HEK293 (cell line): Measurements from ENCODE around the gene HPF1.
"Not testable (repeated sequence)": the region's sequence is repeated elsewhere in the genome, so short reads cannot be mapped to it uniquely, and the experiment has no call there.

Experiments
- CTCF ChIA-PET: fragments of 350-600 bp; formaldehyde crosslinking; extraction: SDS; loops from one replicate; lab custom pipeline; 2021; ENCODE audit warnings: antibody characterized with exemption; lab: Yijun Ruan, JAX
- POLR2A ChIA-PET: fragments of 300-600 bp; formaldehyde crosslinking; extraction: SDS; loops from one replicate; lab custom pipeline; 2020; ENCODE audit warnings: antibody characterized with exemption, inconsistent platforms; lab: Yijun Ruan, JAX
- H3K27ac ChIP-seq: fragments of 200-500 bp; sonication (Bioruptor generic); 2 replicates; pipeline ENCODE4 v1.5.1; 2014; ENCODE audit warnings: low read depth, low read length, control low read depth, inconsistent platforms; ENCODE audit errors: extremely low read depth
- H3K36me3 ChIP-seq, 2 experiments: fragments of 200-500 bp in 1 of 2; sonication (Bioruptor generic) in 1 of 2; 1 replicate in 1 of 2; 2 replicates in 1 of 2; pipeline ENCODE4 v1.5.1; 2014 to 2017; ENCODE audit warnings: inconsistent platforms in 2 of 2, low read length in 2 of 2; ENCODE audit not compliant: control insufficient read depth in 2 of 2, insufficient read depth in 1 of 2
- H3K4me1 ChIP-seq: fragments of 200-500 bp; sonication (Bioruptor generic); 2 replicates; pipeline ENCODE4 v1.5.1; 2014; ENCODE audit warnings: mild to moderate bottlenecking, low read length, inconsistent platforms; ENCODE audit not compliant: control insufficient read depth, insufficient read depth
- H3K4me3 ChIP-seq: 2 replicates; pipeline ENCODE4 v1.5.1; 2011; ENCODE audit warnings: low read depth, mild to moderate bottlenecking, control low read depth, low read length, moderate library complexity
- H3K9me3 ChIP-seq: fragments of 200-500 bp; sonication (Bioruptor generic); 2 replicates; pipeline ENCODE4 v1.5.1; 2014; ENCODE audit warnings: low read depth, low read length, inconsistent platforms; ENCODE audit not compliant: control insufficient read depth, insufficient read depth
- EGR2 ChIP-seq: fragments of 450-650 bp; formaldehyde crosslinking; IDR thresholded peaks from 2 replicates; pipeline ENCODE4 v1.5.1; 2016; ENCODE audit warnings: low read depth, missing biosample characterization, missing genetic modification characterization
- KLF10 ChIP-seq: fragments of 450-650 bp; IDR thresholded peaks from 2 replicates; pipeline ENCODE4 v1.5.1; 2018; ENCODE audit warnings: missing biosample characterization, mild to moderate bottlenecking, missing genetic modification characterization
- RBAK ChIP-seq: fragments of 450-650 bp; formaldehyde crosslinking; IDR thresholded peaks from 2 replicates; pipeline ENCODE4 v1.5.1; 2016; ENCODE audit warnings: missing biosample characterization, missing genetic modification characterization
- SP2 ChIP-seq: fragments of 450-650 bp; formaldehyde crosslinking; IDR thresholded peaks from 2 replicates; pipeline ENCODE4 v1.5.1; 2016; ENCODE audit warnings: missing biosample characterization, missing genetic modification characterization
- ZBTB48 ChIP-seq: fragments of 450-650 bp; formaldehyde crosslinking; IDR thresholded peaks from 2 replicates; pipeline ENCODE4 v1.5.1; 2016; ENCODE audit warnings: missing biosample characterization, missing genetic modification characterization
- ZBTB7A ChIP-seq: fragments of 450-650 bp; formaldehyde crosslinking; IDR thresholded peaks from 2 replicates; pipeline ENCODE4 v1.5.1; 2016; ENCODE audit warnings: low read depth, missing biosample characterization, missing genetic modification characterization
- ZEB2 ChIP-seq: fragments of 450-650 bp; formaldehyde crosslinking; IDR thresholded peaks from 2 replicates; pipeline ENCODE4 v1.5.1; 2016; ENCODE audit warnings: missing biosample characterization, missing genetic modification characterization
- ZFP69B ChIP-seq: fragments of 450-650 bp; formaldehyde crosslinking; IDR thresholded peaks from 2 replicates; pipeline ENCODE4 v1.5.1; 2016; ENCODE audit warnings: missing biosample characterization, missing genetic modification characterization
- ZNF121 ChIP-seq: fragments of 450-650 bp; formaldehyde crosslinking; IDR thresholded peaks from 2 replicates; pipeline ENCODE4 v1.5.1; 2016; ENCODE audit warnings: missing biosample characterization, missing genetic modification characterization
- ZNF132 ChIP-seq: fragments of 450-650 bp; formaldehyde crosslinking; IDR thresholded peaks from 2 replicates; pipeline ENCODE4 v1.5.1; 2017; ENCODE audit warnings: missing biosample characterization, missing genetic modification characterization, borderline replicate concordance
- ZNF146 ChIP-seq: fragments of 450-650 bp; formaldehyde crosslinking; IDR thresholded peaks from 2 replicates; pipeline ENCODE4 v1.5.1; 2016; ENCODE audit warnings: missing biosample characterization, missing genetic modification characterization
- ZNF274 ChIP-seq, 2 experiments: fragments of 200-500 bp in 1 of 2; fragments of 450-650 bp in 1 of 2; sonication (Bioruptor generic) in 1 of 2; formaldehyde crosslinking in 1 of 2; IDR thresholded peaks; 2 replicates each; pipeline versions ENCODE4 v1.5.1 to v1.6.1; 2014 to 2016; ENCODE audit warnings: borderline replicate concordance in 1 of 2, inconsistent platforms in 1 of 2, low read length in 1 of 2, missing biosample characterization in 1 of 2, missing genetic modification characterization in 1 of 2
- ZNF341 ChIP-seq: fragments of 450-650 bp; formaldehyde crosslinking; IDR thresholded peaks from 2 replicates; pipeline ENCODE4; 2016; ENCODE audit warnings: low read depth, missing biosample characterization, missing genetic modification characterization
- ZNF423 ChIP-seq: fragments of 450-650 bp; formaldehyde crosslinking; IDR thresholded peaks from 2 replicates; pipeline ENCODE4 v1.5.1; 2016; ENCODE audit warnings: missing biosample characterization, missing genetic modification characterization
- ZNF510 ChIP-seq: fragments of 450-650 bp; formaldehyde crosslinking; IDR thresholded peaks from 2 replicates; pipeline ENCODE4 v1.5.1; 2018; ENCODE audit warnings: mild to moderate bottlenecking, missing genetic modification characterization, missing biosample characterization; ENCODE audit not compliant: insufficient replicate concordance
- ZNF585B ChIP-seq: fragments of 450-650 bp; formaldehyde crosslinking; IDR thresholded peaks from 2 replicates; pipeline ENCODE4 v1.5.1; 2016; ENCODE audit warnings: missing biosample characterization, missing genetic modification characterization
- ZNF621 ChIP-seq: fragments of 450-650 bp; formaldehyde crosslinking; IDR thresholded peaks from 2 replicates; pipeline ENCODE4 v1.5.1; 2017; ENCODE audit warnings: missing biosample characterization, missing genetic modification characterization
- ZNF76 ChIP-seq: fragments of 450-650 bp; formaldehyde crosslinking; IDR thresholded peaks from 2 replicates; pipeline ENCODE4; 2016; ENCODE audit warnings: low read depth, missing biosample characterization, missing genetic modification characterization, borderline replicate concordance
- ZNF785 ChIP-seq: fragments of 450-650 bp; formaldehyde crosslinking; IDR thresholded peaks from 2 replicates; pipeline ENCODE4 v1.5.1; 2016; ENCODE audit warnings: missing biosample characterization, missing genetic modification characterization
- TF ChIP-seq, protein P1 (sequence below): fragments of 450-650 bp; formaldehyde crosslinking; IDR thresholded peaks from 2 replicates; pipeline ENCODE4 v1.5.0; 2017; ENCODE audit warnings: missing biosample characterization, missing genetic modification characterization, borderline replicate concordance

HPF1 gene

DNA sequence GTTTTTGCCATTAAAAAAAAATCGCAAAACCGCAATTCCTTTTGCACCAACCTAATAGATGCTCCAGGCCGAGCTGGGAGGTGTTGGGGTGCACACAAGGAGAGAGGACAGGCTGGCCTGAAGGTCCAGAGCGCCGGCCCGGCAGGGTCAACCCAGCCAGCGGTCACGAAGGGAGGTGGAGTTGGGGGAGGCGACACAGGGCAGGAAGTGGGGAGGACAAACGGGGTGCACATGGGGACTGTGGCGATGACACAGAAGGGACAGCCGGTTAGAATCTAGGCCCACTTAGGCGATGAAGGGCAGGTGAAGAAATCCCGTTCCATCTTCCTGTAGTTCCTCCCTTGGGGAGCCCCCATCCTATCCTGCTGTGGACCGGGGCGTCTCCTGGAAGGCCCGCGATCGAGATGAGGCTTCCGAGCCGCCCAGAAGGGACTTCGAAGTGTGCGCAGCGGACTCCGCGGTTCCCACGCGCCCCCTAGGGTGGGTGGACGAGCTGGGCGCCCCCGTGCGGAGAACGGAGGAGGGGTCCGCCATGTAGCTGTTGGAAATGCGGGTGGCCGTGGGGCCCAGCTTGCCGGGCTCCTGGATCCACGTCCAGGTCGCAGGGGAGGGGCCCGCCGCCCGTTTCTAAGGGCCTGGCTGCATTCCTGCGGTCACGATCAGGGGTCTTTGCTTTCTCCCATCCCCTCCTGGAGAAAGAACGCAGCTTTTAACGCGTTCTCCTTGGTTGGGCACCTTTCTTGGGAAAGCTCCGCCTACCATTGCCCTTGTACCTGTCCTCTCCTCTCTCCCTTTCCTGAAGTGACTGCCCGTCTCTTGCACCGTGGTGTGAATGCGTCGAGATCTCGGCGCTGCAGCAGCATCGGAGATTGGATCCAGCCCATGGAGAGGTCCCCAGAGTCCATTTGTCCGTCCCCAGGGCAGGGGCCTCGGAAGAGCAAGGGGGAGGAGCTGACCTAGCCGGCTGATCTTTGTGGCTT, 17.0 kb upstream of the HPF1 start (continued):
- TF ChIP-seq RBAK (tag by site-specific recombination): no peak
- no peak for TF ChIP-seq ZBTB7A (tag by site-specific recombination)
- TF ChIP-seq ZNF274 (IDR thresholded peaks at IDR 0.05; ENCODE audit: low read length): no peak
- no peak for TF ChIP-seq ZNF274 (tag by site-specific recombination; IDR thresholded peaks at IDR 0.05; ENCODE audit: borderline replicate concordance)
- TF ChIP-seq SP2 (tag by site-specific recombination): no peak
- TF ChIP-seq ZNF146 (tag by site-specific recombination): no peak
- TF ChIP-seq ZNF423 (tag by site-specific recombination): no peak
- TF ChIP-seq ZBTB48: no peak
- TF ChIP-seq KLF10: no peak
- TF ChIP-seq ZNF510 (tag by site-specific recombination): no peak
- TF ChIP-seq ZFP69B (tag by site-specific recombination): no peak
- TF ChIP-seq, protein P1, sequence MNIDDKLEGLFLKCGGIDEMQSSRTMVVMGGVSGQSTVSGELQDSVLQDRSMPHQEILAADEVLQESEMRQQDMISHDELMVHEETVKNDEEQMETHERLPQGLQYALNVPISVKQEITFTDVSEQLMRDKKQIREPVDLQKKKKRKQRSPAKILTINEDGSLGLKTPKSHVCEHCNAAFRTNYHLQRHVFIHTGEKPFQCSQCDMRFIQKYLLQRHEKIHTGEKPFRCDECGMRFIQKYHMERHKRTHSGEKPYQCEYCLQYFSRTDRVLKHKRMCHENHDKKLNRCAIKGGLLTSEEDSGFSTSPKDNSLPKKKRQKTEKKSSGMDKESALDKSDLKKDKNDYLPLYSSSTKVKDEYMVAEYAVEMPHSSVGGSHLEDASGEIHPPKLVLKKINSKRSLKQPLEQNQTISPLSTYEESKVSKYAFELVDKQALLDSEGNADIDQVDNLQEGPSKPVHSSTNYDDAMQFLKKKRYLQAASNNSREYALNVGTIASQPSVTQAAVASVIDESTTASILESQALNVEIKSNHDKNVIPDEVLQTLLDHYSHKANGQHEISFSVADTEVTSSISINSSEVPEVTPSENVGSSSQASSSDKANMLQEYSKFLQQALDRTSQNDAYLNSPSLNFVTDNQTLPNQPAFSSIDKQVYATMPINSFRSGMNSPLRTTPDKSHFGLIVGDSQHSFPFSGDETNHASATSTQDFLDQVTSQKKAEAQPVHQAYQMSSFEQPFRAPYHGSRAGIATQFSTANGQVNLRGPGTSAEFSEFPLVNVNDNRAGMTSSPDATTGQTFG (tag by site-specific recombination): no peak
- no peak for TF ChIP-seq ZNF785 (tag by site-specific recombination)

DNA sequence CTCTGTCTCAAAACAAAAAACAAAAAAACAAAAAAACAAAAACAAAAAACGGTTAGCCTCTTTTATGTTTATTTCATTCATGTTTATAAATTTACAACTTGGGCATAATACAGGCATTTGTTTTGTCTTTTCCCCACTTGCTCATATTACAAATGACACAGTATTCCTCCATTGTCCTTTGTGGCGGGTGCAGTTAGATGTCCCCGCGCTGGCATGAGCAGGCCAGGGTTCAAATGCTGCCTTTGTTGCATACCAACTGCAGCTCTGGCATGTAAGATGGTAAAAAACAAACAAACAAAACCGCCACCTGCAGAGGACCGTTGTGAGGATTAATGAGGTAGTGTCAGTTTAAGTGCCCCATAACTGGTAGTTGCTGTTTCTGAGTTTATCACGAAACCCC, 16.1 kb upstream of the HPF1 start:
- H3K36me3 ChIP-seq: no peaks in the 10 kb centered on the region
- CTCF ChIA-PET: no interaction called here
- TF ChIP-seq ZNF341: no peak
- TF ChIP-seq ZNF621: no peak
- no peak for TF ChIP-seq ZEB2 (tag by site-specific recombination)
- TF ChIP-seq ZNF121 (tag by site-specific recombination): no peak
- TF ChIP-seq ZNF76 (tag by site-specific recombination): no peak
- TF ChIP-seq ZNF585B (tag by site-specific recombination): no peak
- no peak for TF ChIP-seq EGR2 (tag by site-specific recombination)
- no peak for TF ChIP-seq ZNF132 (tag by site-specific recombination)
- TF ChIP-seq, all 188 proteins: peak for 0
- Histone ChIP-seq H3K27ac (no peak overlapping the region), H3K4me3 (no peak overlapping the region), H3K4me1 (no peaks in the 10 kb centered on the region), H3K9me3 (no peaks in the 10 kb centered on the region)
- POLR2A ChIA-PET: no interaction called here

DNA sequence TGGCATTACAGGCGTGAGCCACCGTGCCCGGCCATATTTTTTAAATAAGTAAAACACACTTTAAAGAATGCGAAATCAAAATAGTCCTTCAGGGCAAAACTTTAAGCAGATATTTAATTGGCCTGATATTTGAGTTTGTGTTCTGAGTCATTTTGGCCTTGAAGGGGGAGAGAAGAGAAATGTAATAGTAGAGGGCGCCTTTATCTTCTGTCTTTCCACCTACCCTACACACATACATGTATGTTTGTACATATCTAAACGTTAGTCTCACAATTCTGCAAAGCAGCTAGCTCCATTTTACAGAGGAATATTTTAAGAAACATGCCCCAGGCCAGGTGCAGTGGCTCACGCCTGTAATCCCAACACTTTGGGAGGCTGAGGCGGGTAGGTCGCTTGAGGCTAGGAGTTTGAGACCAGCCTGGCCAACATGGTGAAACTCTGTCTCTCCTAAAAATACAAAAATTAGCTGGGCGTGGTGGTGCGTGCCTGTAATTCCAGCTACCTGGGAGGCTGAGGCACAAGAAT, 13.9 kb upstream of the HPF1 start:
- POLR2A ChIA-PET, H3K4me1 ChIP-seq, H3K36me3 ChIP-seq, H3K27ac ChIP-seq, H3K4me3 ChIP-seq, CTCF ChIA-PET, H3K9me3 ChIP-seq: not testable (repeated sequence)
